ENCODE measurements around the gene MAST1.
"Not testable (repeated sequence)": the region's sequence is repeated elsewhere in the genome, so short reads cannot be mapped to it uniquely, and the experiment has no call there.

MAST1 gene

GRCh38 chr19:12838182-12838885 is at the start of gene MAST1:
TSS of gene MAST1 (plus strand) at chr19:12838515. CDS start at chr19:12838573, 58 bp downstream.
- DNase-seq = peak; percentile 10

- peak; percentile 43 for DNase-seq
Measured at GRCh38 chr19:12788682-12789097, 49.6 kb upstream of the MAST1 start.

- no peak for DNase-seq
Measured at GRCh38 chr19:12789098-12789903, 49.0 kb upstream of the MAST1 start.

- DNase-seq = peak; percentile 97
Measured at GRCh38 chr19:12789904-12790619, 48.3 kb upstream of the MAST1 start.

GRCh38 chr19:12790628-12791344 is 47.5 kb upstream of the MAST1 start:
- peak; percentile 15 for DNase-seq

- peak; percentile 94 for DNase-seq
Measured at GRCh38 chr19:12791345-12792050, 46.8 kb upstream of the MAST1 start, which contains the start of gene JUNB. TSS of gene JUNB (plus strand) at chr19:12791486. CDS start at chr19:12791772, 286 bp downstream.

GRCh38 chr19:12792051-12792852 is 46.1 kb upstream of the MAST1 start:
- DNase-seq = peak; percentile 46

- DNase-seq = no peak
Measured at GRCh38 chr19:12792853-12793289, 45.4 kb upstream of the MAST1 start.

GRCh38 chr19:12793290-12794195 is 44.8 kb upstream of the MAST1 start:
- peak; percentile 88 for DNase-seq

- no peak for DNase-seq
Measured at GRCh38 chr19:12794196-12794941, 43.9 kb upstream of the MAST1 start.

GRCh38 chr19:12794971-12795381 is 43.3 kb upstream of the MAST1 start:
- no peak for DNase-seq

- DNase-seq = peak; percentile 71
Measured at GRCh38 chr19:12796146-12797071, 41.9 kb upstream of the MAST1 start.

- DNase-seq = no peak
Measured at GRCh38 chr19:12797141-12797587, 41.2 kb upstream of the MAST1 start.

- DNase-seq = not testable (repeated sequence)
Measured at GRCh38 chr19:12797607-12798006, 40.7 kb upstream of the MAST1 start.

- DNase-seq = no peak
Measured at GRCh38 chr19:12799742-12800465, 38.4 kb upstream of the MAST1 start.

GRCh38 chr19:12800466-12800770 is 37.9 kb upstream of the MAST1 start:
- no peak for DNase-seq

GRCh38 chr19:12800923-12801465 is 37.3 kb upstream of the MAST1 start:
- no peak for DNase-seq
